ENCODE results near the gene EI24. TPM values are rescaled to one million over a fixed set of nuclear protein-coding genes. Genes with fewer than 3 reads are reported as not detected.
A peak's percentile ranks its signal among the peaks of the same experiment; 100 is the strongest.

Gene EI24
- total RNA-seq, 4 donors from 2014 or later, result 43.4 to 92.4 (median 51.2) TPM

- H3K36me3 ChIP-seq, result peaks cover 0 to 6% (median 0%) of the 10 kb centered on the region in 3 donors
- H3K9me3 ChIP-seq, result no peaks in the 10 kb centered on the region
- peak overlapping the region; percentile 96 to 100 (median 98) for H3K27ac ChIP-seq
- TF ChIP-seq POLR2A (IDR thresholded peaks at IDR 0.05) (no peak), CTCF (IDR thresholded peaks at IDR 0.05) (no peak)
- peak; percentile 42 to 74 (median 63) for DNase-seq
- peaks cover 0 to 30% (median 3%) of the 10 kb centered on the region in 4 donors for H3K4me1 ChIP-seq
- no peaks in the 10 kb centered on the region for H3K27me3 ChIP-seq
- H3K4me3 ChIP-seq, result peak overlapping the region; percentile 76 to 98 (median 85)
These were observed 22.5 kb downstream of the EI24 start for GRCh38 chr11:125591649-125592304.

- H3K36me3 ChIP-seq, result peaks cover 0 to 13% (median 0%) of the 10 kb centered on the region in 3 donors
- no peaks in the 10 kb centered on the region for H3K9me3 ChIP-seq
- peak within 1 kb of the TSS; percentile 76 to 98 (median 85) for H3K4me3 ChIP-seq
- peak; percentile 98 to 100 (median 99) for DNase-seq
- H3K27ac ChIP-seq, result peak within 1 kb of the TSS; percentile 96 to 100 (median 98)
- no peaks in the 10 kb centered on the region for H3K27me3 ChIP-seq
- peaks cover 0 to 30% (median 3%) of the 10 kb centered on the region in 4 donors for H3K4me1 ChIP-seq
- TF ChIP-seq POLR2A (IDR thresholded peaks at IDR 0.05) (peak; percentile 79 to 90), CTCF (IDR thresholded peaks at IDR 0.05) (no peak)
These were observed 23.2 kb downstream of the EI24 start, which contains the start of gene STT3A for GRCh38 chr11:125592305-125593113. TSS of gene STT3A (plus strand) at chr11:125592852. CDS start at chr11:125595916, 3,064 bp downstream.

DNA sequence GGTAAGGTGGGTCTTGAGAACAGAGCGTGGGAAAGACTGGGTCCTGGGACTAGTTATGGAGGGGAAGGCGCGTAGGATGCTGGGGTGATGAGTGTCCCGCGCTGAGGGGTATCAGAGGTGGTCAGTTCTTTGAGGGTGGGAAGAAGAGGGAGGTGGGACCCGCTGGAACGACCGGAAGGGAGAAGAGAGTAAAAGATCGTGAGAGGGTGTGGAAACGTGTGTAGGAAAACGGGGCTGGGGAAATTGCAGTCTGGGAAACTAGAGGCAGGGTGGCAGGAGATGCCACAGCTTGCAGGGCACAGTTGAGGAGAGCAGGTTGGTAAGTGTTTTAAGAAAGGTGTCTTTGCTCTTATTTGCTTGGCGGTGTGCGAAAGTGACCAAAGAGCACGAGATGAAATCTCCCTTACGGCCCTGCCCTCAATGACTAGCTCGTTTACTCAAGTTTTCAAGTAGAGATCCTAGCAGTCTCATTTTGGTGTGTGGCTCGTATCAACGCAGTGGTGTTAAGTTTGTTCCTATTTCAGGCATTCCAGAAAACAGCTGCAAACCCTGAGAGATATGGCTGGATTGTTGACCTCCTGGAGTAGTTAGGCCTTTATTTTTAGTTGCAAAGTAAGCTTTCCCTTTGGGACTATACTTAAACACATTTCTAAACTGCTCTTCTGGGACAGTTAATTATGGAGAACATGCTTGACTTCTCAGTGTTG is 24.0 kb downstream of the EI24 start:
- peak overlapping the region; percentile 75 to 96 (median 78) for H3K27ac ChIP-seq
- H3K4me3 ChIP-seq, result peak overlapping the region; percentile 67 to 98 (median 85)
- peaks cover 0 to 30% (median 3%) of the 10 kb centered on the region in 4 donors for H3K4me1 ChIP-seq
- no peaks in the 10 kb centered on the region for H3K9me3 ChIP-seq
- DNase-seq, result no peak
- TF ChIP-seq CTCF (IDR thresholded peaks at IDR 0.05), result no peak
- no peak for TF ChIP-seq POLR2A (IDR thresholded peaks at IDR 0.05)
- peaks cover 0 to 20% (median 0%) of the 10 kb centered on the region in 3 donors for H3K36me3 ChIP-seq
- no peaks in the 10 kb centered on the region for H3K27me3 ChIP-seq

DNA sequence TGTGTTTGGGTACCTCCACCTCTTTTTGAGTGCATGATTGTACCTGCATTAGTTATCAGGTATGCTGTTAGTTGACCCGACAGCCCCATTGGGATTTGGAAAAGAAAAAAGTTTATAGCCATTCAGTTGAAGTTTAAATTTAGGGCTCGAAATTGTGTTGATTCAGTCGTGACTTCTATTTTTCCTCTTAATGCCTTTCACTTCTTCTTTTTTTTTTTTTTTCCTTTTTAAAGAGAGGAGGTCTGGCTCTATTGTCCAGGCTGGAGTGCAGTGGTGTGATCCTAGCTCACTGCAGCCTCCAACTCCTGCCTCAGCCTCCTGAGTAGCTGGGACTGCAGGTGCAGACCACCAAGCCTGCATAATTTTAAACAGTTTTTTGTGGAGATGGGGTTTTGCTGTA is 25.7 kb downstream of the EI24 start:
- H3K9me3 ChIP-seq, result no peaks in the 10 kb centered on the region
- TF ChIP-seq POLR2A (IDR thresholded peaks at IDR 0.05) (no peak), CTCF (IDR thresholded peaks at IDR 0.05) (no peak)
- no peak overlapping the region for H3K4me3 ChIP-seq
- DNase-seq, result no peak
- no peaks in the 10 kb centered on the region for H3K27me3 ChIP-seq
- H3K36me3 ChIP-seq, result peaks cover 0 to 35% (median 0%) of the 10 kb centered on the region in 3 donors
- peaks cover 0 to 30% (median 3%) of the 10 kb centered on the region in 4 donors for H3K4me1 ChIP-seq
- H3K27ac ChIP-seq, result no peak overlapping the region

- DNase-seq, result no peak
- Histone ChIP-seq H3K36me3 (peaks cover 0 to 90% (median 0%) of the 10 kb centered on the region in 3 donors), H3K27me3 (no peaks in the 10 kb centered on the region), H3K4me3 (no peak overlapping the region), H3K4me1 (no peaks in the 10 kb centered on the region), H3K27ac (no peak overlapping the region), H3K9me3 (no peaks in the 10 kb centered on the region)
- TF ChIP-seq POLR2A (IDR thresholded peaks at IDR 0.05) (no peak), CTCF (IDR thresholded peaks at IDR 0.05) (no peak)
These were observed 31.4 kb downstream of the EI24 start for GRCh38 chr11:125600663-125601062.

Measured in Peyer's patch (tissue), 4 donors.